NCI-H1694 (cell line): ENCODE data around the gene SATB2.

Experiments used
- DNase-seq: peaks from one replicate; lab custom pipeline; 2025; lab: John Stamatoyannopoulos, UW

Gene SATB2

DNA sequence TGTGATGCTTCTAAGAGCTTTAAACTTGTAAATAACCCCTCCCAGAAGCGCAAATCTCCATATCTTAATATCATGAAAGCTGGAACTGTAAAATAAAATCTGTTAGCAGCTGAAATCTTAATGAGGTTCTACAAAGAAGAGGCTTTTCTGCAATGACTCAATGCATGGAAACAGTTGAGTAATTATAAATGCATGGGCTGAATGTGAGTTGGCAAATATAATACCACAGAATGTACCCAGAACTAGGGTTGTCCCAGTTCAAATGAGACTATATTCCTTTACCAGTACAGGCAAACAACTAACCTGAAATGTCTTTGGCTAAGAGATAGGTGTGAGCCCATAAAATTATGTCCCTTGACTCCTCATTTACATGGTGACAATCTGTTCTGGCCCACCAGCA is 52.9 kb downstream of the SATB2 start:
- no peak for DNase-seq

DNA sequence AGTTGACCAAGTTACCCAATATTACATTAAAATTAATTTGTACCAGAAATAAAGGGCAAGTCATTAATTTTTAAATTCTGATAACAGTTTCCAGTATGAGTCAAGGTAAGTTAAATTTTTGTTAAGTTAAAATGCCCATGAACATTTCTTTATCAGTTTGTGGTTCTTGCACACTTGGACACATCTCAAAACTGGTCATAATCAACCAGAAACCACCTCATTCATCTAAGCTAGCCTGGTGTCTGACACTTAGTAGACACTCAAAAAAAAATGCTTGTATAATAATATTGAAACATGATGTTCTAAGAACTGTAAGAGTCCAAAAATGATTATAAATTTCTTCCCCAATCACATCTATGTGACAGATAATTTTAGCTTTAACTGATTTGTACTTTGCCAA is 62.4 kb downstream of the SATB2 start:
- no peak for DNase-seq

DNA sequence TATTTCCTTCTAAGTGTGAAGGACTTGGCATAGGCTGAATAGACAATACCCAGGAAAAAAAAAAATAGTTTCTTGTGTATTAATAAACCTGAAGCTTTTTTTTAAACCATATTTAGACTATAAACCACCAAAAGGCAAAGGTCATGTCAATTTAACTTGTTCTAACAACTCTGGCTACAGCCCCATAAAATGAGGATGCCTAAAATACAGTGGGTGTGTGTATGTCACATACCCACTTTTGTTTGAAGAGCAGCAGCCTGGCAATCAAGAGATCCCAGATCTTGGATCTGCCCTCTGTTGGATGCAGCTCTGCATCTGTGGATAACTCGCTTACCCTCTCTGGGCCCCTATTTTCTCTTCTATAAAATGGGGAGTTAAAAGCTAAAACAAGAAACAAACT is 65.4 kb downstream of the SATB2 start:
- DNase-seq = no peak

DNA sequence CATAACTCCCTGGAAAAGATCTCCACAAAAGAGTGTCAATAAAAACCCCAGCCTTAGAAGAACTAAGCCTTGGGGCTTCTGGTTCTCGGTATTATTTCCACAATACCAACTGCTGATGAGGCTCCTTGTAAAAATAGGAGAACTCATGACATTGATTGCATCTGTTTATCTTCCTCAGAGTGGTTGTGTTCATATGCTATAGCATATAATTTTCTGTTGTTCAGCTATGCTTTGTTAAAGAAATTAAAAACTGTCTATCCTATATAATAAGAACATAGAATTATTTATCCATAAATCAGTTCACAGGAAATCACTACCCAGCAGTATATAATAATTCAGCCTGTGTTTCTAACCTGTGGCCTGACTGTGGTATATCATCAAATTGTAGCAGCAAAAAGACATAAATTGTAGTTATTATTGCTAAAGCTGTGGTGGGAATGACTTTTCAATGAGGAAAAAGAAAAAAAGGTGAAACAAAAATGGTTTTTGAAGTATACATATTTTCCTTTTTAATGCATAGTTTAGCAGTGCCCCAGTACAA is 68.9 kb downstream of the SATB2 start:
- no peak for DNase-seq

DNA sequence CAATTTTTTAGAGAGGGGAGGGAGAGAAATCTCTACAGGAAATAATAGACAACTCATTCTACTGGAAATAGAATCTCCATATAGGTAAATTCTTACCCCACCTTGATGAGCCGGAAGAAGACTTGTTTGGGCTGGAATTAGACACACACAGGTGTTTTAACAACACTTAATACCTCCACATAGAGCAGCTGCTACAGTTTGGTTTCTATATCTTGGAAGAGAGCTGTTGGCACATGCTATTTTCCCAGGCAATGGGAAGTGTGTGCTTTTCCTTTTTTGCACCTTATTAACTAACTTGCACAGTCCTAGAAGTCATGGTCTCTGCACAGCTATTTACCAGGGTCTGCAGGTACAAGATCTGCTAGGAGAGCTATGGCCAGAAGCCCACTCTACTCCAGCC is 73.7 kb downstream of the SATB2 start:
- DNase-seq = no peak

DNA sequence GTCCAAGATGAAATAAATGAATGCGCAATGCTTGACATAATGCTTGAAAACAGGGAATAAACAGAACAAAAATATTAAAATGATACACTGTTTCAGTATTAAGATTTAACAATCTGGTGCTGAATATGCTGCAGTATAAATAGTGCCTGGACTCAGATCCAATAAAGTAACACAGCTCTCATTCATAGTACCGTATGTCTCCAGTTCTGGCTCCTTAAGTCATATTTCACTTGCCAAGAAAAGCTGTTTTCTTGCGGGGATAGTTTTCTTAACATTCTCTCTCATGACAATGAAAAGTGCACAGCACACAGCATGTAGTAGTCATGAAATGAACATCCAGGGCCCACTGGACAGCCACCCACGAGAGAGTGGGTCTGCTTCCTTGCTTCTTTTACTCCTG is 74.7 kb downstream of the SATB2 start:
- no peak for DNase-seq

DNA sequence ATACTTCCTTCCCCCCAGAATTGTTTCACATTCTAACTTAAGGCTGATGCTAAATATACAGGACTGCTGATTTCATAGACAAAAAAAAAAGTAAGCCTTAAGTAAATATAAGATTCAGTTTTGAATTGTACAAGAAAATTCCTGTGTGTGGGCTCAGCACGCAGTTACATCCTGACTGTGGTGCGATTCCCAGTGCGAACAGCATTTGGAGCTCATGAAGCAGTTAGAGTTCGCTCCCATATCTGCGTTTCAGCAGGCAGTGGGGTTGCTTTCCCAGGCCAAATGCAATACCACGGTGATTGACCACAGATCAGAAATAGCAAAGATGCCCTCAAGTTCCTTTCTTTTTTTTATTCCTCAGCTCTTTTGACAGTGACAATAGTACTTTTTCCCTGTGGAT is 75.6 kb downstream of the SATB2 start:
- no peak for DNase-seq

DNA sequence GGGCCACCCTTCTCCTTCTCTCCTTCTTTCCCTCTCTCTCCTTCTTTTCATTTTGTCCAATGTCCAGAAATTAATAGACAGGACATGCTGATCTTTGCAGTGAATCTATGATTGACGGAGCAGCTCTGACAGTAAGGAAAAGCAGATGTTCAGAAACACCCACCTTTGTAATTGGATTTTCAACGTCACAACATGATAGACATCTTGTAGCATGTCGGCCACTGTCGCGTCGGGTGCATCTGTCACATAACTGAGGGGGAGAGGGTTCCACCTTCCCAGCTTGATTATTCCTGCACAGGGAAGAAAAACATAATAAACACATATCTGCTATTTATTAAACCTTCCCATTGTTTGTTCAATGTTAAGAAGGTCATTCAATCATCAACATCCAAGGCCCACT is 76.2 kb downstream of the SATB2 start:
- DNase-seq = no peak

DNA sequence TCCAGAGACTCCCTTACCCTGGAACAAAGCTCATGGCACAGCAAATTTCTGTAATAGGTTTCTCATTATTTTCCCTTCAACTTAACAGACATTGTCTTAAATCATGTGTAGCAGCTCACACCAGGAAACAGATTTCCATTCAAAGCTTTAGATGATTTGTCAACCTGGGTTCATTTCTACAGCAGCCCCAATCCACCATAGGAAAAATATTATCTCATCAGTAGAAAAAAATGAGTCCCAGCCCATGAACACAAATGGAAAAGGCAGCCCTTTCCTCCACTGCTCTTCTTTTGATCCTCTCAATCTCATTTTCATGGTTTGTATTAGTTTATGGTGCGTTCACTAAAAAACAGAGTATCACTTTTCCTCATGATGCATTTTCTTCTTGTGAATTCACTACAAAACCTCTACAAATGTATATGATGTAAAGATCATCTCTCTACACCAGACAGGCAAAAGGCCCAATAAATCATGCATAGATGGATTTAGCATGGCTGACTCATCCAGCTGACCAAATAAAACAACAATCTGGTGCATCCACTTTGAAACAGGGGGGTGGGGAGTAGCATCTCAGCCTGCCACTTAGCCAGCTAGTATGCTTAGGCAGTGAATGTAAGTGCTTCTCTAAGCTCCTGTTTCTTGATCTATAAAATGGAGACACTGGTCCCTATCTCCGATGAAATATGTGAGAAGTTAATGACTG is 78.6 kb downstream of the SATB2 start:
- DNase-seq = no peak

DNA sequence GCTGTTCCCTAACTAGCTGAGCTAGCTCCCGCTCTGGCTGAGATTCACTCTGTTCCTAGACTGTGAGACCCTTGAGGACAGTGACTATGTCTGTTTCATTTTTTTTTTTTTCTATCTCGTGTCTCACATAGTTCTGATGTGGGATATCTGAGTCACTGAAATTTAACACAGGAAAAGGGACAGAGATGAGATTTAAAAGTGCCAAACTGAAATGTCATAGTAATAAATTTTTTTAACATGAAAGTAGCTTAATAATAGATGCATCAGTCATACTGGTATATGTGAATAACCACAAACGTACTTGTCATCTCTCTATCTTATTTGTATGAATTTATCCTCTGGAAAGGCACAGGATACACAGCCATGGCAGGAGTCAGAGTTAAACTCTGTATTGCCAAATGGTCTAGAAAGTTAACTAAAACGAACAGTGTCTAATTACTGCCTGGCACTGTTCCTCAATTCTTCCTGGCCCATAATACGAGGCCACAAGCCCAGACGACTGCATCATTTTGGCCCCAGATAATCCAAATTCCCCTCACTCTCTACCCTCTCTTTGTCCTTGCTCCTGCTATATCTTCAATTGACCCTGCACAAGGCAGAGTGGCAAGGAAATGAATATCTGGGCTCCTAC is 87.5 kb downstream of the SATB2 start:
- DNase-seq = no peak

DNA sequence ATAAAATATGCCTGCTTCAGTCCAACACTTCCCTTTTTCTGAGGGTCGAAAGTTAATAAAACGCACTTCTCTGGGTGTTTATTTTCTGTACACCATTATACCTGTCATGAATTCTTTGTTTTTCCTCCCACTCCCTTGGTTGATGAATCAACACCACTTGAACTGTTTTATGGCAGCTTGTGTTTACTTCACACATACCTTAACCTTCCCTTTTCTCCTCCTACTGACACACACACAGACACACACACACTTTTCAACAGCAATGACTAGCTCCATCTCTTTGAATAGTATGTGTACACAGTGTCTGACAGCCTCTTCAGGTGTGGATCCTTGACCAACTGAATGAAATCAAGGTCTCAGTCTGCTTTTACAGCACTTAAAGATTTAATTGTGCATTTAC is 91.3 kb downstream of the SATB2 start:
- DNase-seq = no peak

DNA sequence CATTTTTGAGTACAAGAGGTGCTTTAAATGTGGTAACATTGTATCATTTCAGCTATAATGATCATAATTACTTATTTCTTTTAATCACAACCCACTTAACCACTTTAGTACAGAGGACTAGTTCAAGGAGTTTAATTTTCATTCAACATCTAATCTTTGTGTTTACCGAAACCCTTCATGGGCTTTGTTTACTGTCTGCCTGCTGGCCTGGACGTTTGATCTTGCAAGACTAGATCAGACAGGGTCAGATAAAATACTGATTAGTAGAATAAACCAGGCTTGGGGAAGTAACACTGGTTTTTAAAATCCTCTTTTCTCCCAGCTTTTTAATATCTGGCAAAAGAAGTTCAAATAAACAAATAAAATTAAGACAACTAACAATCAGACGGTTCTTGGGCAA is 93.6 kb downstream of the SATB2 start:
- no peak for DNase-seq

DNA sequence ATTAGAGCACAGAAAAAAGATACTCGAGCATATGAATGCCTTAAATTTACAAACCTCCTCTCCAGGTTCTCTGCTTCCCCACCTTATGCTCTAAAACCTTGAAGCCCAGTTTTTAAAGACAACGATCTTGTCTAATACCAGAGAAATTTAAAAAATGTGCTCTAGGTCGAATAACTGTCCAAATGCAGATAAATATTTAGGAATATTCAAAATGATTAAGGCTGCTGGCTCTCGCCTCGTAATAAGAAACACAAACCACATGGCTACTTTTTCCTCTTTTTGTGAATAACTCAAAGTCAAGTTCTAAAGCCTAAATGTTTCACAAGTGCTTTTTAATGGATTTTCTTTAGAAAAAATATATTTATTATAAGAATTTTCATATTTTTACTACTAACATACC is 101.3 kb downstream of the SATB2 start:
- DNase-seq = no peak

DNA sequence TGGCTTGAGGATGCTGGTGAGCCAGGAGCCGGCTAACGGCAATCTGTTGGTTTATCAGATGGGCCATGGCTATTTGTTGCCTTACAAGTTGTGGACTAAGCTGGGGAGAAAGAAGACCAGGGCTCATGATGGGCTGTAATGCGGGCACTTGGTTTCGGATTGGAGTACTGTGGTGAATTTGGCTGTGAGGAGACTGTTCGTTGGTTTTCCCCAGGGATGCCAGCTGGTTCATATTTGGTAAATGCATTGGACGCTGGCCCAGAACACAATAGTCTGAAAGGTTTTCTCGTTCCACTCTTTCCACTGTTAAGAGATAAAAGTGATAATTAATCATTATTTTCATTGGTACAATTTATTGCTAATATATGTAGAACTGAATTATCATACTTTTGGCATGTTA is 108.9 kb downstream of the SATB2 start:
- no peak for DNase-seq

DNA sequence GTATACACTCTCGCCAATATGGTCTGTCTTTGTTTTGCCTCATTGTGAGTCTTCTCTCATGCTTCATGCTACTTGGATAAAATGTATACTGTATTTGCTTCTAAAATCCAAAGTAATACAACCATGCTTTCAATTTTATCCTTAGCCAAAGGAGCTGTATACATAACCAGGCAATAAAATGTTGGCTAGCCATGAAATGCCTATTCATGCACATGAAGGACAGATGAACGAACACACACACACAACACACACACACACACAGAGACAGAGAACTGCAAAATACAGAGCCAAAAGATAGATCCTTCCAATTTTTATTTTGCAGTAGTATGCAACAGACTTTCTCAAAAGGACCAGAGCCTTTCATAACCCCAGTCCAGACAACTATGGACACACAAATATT is 113.7 kb downstream of the SATB2 start:
- no peak for DNase-seq

DNA sequence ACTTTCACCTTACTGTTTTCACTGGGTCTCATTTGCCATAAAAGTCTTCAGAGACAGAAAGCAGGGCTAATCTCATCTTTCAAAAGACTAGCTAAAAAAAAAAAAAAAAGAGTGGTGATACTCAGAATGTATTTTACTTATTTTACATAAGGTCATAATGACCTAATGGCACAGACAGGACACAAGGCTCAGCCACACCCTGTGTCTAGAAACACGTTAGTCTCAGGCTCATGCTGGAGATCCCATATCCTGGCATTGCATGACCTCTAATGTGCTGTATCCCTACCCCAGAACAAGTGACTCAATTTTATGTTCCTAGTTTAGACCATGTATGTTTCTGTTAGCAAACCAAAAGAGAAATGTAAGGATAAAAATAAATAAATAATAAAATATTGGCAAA is 115.4 kb downstream of the SATB2 start:
- no peak for DNase-seq

DNA sequence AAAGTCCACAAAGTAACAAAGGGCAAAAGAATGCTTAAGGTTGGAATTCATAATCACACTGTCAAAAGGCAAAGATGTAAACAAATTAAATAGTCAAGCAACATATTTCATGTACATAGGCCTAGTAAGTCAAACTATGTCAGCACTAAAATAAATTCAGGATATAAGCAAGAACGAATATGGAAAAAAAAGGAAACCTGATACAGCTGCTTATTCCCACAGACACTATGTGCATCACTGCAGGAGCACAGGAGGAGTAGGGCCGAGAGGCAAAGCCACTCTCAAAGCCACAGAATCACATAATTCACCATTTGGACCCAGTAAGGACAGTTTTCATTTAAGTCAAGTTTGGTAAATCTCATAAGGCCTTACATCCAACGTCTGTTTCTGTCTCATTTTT is 116.6 kb downstream of the SATB2 start:
- no peak for DNase-seq

DNA sequence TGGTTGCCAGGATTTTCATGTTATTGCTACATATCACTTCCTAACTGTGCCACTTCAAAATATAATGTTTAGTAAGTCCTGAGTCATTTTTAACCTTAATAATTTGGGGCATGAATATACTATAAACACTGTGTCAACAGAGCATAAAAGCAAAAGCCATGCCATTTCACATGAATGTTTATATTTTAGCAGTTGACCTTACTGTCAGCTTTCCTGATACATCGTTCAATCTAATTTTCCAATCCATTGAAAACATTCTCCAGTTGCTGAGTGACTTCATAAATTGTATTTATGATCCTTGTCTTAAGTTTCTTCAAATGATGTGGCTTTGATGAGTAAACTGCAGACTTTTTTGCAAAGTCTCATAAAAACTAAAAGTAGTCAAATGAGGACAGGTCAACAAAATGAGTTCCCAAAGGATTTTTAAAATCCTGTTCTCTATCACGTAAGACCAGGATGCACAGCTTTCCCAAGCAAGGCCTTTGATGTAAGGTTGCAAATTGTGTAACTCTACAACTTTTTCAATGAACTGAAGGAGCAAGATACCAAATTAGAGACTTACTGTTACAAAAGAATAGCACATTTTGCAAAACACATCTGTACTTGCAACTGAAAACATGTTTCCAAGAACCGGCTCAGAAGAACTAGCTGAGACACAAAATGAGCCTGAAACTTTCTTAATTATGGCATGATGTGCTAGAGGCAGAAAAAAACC is 117.7 kb downstream of the SATB2 start:
- no peak for DNase-seq

DNA sequence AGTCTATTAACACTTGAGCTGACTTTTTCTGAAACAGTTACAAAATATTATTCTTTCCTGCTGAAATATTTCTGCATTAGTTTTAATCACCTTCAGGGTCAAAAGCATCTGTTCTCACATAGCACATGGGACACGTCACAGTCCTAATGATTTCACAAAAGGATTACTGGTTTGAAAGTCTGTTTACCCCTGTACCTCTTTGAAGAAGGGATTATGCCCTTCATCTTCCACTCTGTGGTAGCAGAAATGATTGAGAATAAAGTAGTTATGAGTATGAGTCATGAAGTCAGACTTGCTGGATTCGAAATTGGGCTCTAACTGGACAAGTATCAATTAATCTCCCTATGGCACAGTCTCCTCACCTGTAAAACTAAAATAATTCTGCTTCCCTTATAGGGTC is 121.2 kb downstream of the SATB2 start:
- DNase-seq = no peak

DNA sequence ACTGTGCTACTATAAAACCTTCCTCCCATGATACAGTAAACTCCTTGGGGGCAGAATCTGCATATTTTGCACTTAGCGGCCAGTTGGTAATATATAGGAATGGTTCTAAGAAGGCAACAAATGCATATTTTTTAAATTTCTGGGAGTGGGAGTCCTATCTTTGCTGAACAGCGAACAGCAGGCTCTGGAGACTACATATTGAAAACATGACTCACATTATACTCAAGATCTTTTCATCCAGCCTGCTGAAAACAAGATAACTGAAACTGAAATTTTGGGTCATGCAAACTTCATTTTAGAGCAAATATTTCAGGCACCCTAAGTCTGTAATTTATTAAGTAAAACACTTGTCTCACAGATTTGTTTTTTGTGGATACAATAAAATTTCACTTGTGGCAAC is 122.2 kb downstream of the SATB2 start:
- no peak for DNase-seq

DNA sequence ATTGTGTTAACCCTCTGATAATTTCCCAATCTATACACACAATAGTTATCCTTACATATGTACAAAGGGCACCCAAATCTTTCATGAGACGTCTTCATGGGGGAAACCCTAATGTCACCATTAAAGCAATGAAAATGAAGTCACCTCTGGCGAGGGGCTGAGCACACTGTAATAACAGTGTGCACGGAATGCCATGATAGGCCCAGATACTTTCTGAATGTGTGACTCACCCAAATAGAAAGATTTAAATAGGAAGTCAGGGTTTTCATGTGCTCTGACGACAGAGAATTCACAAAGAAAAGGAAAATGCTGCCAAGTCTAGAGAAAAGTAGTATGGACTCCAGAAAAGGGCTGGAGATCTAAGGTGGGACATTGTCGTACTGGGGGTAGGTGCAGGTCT is 128.3 kb downstream of the SATB2 start:
- DNase-seq = no peak

DNA sequence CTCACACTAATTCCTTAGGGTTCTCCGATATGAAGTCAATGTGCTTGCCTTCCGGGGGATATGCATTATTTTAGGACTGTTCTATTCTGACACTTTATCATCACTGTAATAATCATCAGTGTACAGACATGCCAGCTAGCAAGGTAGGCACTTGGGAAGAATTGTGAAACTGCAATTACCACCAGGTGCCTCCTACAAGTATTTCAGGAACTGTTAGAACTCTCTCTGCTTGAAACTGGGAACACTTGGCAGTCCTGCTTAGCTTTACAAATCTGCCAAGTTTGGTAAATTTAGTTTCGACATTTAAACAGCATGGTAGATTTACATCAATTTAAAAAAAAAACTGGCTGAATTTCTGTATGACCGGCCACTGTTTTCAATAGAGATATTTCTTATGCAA is 128.7 kb downstream of the SATB2 start:
- no peak for DNase-seq

DNA sequence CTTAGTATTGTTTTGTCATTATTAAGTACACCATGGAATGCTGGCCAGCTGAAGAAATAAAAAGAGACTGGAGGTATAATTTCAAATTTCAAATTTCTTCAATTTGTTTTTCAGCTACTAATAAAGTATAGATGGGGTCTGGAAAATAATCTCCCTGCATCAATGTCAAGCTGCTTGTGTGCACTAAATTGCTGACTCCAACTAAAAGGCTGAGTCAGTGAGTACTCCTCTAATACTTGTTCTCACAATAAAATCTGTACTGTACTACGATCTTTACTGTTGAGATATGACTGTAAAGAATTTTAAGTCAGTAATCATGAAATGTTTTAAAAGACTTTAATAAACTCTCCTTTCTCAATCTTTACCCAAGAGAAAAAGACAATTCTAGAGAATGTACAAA is 131.9 kb downstream of the SATB2 start:
- DNase-seq = no peak
